GM18499 (cell line): Measurements from ENCODE around the gene NINJ2.
"Not testable (repeated sequence)": the region's sequence is repeated elsewhere in the genome, so short reads cannot be mapped to it uniquely, and the experiment has no call there.

Experiments
- ATAC-seq: cut with Tn5 transposase; IDR thresholded peaks from one replicate; pipeline ENCODE4 v1.9.1; 2021; ENCODE audit warnings: moderate number of reproducible peaks; ENCODE audit not compliant: insufficient read depth, unreplicated experiment

NINJ2 gene

GRCh38 chr12:643475-644302 lies 19.6 kb downstream of the NINJ2 start:
- ATAC-seq, result no peak

GRCh38 chr12:642633-643474 lies 20.4 kb downstream of the NINJ2 start:
- no peak for ATAC-seq

- ATAC-seq, result not testable (repeated sequence)
Measured at GRCh38 chr12:641321-641720, 21.9 kb downstream of the NINJ2 start.

GRCh38 chr12:640773-641172 lies 22.5 kb downstream of the NINJ2 start:
- no peak for ATAC-seq

DNA sequence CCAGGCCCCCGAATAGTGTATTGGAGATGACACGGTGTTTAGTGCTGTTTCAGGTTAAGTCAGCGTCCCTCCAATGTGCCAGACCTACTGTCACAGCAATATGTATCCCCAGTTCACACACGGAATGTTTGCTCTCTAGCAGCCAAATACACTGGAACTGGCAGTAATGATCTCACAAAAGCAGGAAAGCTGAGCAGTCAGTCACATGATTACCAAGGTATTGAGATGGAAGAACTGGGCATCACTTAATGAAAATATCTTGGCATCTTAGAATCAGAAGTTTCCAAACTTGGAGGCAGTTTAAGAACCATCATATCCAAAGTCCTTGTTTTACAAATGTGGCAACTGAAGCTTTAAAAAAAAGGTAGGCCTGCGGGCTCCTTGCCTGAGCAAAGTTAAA lies 23.3 kb downstream of the NINJ2 start:
- no peak for ATAC-seq

DNA sequence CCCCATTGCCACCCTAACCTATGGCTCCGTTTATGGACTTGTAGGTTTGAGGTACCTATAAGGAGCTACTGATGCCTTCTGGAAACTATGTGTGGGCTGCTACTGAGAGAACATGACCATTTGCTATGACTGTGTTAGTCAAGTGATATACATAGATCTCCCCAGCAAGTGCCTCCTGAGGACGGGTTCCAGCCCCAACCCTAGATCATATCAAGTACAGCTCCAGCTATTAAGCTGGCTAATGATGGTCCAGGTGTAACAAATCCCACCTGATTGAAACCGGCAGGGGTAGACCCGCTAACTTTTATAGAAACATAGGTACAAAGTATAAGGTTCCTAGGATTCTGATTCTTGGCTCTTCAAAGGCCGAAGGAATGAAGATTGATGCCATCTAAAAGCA lies 23.7 kb downstream of the NINJ2 start:
- ATAC-seq, result no peak

DNA sequence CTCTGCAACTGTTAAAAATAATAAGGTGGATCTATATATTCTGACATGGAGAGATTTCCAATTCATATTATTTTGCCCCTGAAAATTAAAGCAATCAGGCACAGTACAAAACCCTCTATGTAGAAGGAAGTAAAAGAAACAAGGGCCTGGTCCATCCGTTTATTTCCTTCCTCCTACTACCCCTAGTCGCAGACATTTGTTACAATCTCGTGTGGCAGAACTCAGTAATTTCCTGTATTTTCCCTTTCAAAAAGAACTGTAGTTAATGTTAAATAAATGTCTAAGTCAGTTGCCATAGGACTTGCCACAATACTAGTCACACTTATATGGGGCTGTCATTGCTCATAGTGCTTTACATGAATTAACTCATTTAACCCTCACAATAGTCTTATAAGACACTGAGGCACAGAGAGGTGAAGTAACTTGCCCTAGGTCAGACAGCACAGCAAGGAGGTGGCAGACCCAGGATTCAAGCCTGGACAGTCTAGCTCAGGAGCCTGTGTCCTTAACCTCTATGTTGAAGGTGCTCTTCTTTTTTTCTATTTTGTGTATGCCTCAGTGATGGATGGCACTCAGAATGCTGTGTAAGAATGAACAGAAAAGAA lies 24.2 kb downstream of the NINJ2 start:
- no peak for ATAC-seq

DNA sequence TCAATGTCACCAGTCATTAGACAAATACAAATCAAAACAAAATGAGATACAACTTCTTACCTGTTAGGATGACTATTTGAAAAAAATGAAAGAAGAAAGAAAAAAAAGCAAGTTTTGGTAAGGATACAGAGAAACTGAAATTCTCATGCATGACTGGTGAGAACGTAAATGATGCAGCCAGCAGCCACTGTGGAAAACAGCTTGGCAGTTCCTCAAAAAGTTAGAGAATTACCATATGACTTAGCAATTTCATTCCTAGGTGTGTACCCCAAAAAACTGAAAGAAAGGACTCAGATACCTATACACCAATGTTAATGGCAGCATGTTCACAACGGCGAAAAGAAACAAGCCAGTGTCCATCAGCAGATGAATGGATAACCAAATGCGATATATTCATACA lies 26.6 kb downstream of the NINJ2 start:
- no peak for ATAC-seq

DNA sequence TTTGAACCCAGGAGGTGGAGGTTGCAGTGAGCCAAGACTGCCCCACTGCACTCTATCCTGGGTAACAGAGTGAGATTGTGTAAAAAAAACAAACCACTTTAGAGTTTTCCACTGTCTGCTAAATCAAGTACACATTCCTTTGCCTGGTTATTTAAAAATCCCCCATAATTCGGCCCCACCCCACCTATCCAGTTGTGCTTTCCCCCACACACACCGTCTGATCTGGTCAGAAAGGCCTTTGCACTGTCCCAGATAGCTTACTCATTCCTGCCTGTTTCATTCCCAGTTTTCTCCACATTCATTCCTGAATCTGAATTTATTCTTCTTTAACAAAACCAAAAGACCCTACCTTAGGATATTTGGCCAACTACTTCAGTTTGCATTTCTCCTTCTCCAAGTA lies 29.5 kb downstream of the NINJ2 start:
- no peak for ATAC-seq

DNA sequence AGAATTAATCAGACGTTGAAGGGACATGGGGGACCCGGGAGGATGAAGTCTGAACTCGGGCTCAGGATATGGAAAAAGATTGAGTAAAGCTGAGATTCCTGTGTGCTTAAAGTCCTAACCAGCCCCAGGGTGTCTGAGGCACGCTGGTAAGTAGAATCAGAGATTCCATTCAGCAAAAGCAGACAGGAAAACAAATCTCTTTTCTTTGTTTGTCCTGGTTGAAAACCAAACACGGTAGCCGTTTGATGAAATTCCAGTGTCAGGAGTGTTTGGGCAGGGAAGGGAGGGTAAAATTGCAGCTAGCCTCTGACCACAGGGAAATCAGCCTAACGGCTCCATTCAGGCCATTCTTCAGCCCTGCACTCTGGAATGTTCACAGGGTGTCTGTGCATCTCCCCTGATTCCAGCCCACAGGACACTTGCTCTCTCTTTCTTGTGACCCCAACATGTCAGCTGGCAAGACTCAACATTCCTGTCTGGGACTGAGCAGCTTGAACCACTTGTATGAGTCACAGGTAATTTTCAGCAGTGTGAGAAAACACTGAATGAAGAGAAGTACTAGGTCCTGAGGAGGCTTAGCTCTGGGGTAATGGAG lies 31.0 kb downstream of the NINJ2 start:
- no peak for ATAC-seq

GRCh38 chr12:630656-631632 lies 32.3 kb downstream of the NINJ2 start:
- ATAC-seq, result no peak

GRCh38 chr12:628742-629078 lies 34.5 kb downstream of the NINJ2 start:
- ATAC-seq, result not testable (repeated sequence)

DNA sequence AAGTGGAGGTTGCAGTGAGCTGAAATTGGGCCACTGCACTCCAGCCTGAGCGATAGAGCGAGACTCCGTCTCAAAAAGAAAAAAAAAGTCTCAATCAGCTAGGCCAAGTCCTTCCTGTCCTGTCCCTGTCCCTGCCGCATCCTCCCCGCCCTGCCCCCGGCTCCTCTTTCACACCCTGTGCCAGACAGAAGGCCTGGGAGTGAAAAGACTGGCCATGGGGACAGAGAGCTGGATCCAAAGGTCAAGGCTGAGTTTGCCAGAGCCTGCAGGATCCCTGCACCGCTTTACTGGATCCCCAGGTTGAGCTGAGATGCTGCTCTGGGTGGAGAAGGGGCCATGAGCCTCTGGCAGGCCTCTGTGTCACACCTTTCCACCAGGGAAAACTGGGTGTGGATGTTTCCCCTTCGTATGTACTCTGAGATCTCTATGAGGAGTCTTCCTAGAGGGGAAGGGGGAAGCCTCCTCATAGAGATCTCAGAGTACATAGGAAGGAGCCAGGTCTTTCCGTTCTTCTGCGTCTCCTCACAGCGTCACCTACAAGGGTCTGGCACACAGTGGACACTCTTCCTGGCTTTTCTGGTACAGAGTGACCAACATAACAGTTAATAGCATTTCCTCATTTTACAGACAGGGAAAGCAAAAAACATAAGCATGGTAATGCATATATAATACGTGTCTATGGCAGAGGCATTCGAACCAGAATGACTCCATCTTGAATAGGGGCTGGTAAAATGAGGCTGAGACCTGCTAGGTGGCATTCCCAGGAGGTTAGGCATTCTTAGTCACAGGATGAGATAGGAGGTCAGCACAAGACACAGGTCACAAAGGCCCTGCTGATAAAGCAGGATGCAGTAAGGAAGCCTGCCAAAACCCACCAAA lies 35.1 kb downstream of the NINJ2 start:
- no peak for ATAC-seq

DNA sequence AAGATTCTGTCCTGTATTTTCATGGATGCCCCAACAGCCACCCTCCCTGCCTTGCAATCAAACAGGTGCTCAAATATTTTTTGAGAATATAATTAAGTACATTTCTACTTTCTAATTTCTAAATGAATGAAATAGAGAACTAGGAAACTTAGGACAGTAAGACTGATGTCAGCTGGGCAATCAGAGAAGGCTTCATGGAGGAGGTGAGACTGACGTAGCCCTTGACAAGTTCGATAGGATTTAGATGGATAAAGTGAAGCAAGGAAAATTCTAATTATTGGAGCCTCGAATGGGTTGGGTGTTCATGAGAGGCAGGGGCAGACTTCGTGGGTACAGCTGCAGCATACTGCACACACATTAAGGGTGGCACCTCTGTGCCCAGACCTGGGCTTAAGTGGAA lies 36.0 kb downstream of the NINJ2 start:
- no peak for ATAC-seq

GRCh38 chr12:625998-626397 lies 37.2 kb downstream of the NINJ2 start:
- no peak for ATAC-seq

GRCh38 chr12:623865-624372 lies 39.3 kb downstream of the NINJ2 start:
- no peak for ATAC-seq

GRCh38 chr12:623172-623864 lies 39.9 kb downstream of the NINJ2 start:
- ATAC-seq, result no peak

DNA sequence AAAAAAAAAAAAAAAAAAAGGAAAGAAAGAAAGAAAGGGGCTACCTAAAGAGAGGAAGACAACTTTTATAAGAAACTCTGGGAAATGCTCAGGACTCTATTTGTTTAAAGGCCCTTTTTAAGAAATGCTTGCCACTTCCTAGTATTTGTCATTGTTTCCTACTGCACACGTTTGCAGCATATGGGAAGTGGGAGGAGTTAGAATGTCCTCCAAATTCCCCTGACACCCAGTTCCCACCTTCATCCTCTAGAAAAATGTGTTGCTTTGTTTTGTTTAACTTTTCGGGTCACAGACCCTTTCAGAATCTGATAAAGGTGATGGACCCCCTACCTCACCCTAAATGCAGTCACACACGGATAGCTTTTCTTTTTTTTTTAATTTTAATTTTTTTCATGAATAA lies 40.8 kb downstream of the NINJ2 start:
- ATAC-seq, result no peak
